HG03442 (cell line): ENCODE results near the gene PTGDS.
"Not testable (repeated sequence)": the region's sequence is repeated elsewhere in the genome, so short reads cannot be mapped to it uniquely, and the experiment has no call there.

Experiments
- ATAC-seq: cut with Tn5 transposase; IDR thresholded peaks from one replicate; pipeline ENCODE4 v1.9.1; 2021; ENCODE audit warnings: mild to moderate bottlenecking, moderate library complexity; ENCODE audit not compliant: unreplicated experiment

PTGDS gene

DNA sequence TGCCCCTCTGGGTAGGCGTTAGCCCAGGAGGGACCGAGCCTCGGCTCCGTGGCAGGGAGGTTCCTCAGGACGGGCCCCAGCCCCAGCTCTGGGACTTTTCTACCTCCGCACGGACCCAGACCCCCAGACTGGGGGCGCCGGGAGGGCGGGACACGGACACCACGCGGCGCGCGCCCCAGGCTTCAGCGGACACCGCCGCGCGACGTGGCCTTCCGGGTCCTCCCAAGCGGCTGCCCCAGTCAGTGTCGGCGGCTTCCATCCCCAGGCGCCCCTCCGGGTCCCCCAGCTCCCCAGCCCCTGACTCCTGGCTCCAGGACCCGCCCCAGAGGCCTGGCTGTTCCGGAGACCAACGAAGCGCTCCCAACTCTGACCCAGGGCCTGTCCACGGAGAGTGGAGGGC, 8.5 kb downstream of the PTGDS start:
- no peak for ATAC-seq

DNA sequence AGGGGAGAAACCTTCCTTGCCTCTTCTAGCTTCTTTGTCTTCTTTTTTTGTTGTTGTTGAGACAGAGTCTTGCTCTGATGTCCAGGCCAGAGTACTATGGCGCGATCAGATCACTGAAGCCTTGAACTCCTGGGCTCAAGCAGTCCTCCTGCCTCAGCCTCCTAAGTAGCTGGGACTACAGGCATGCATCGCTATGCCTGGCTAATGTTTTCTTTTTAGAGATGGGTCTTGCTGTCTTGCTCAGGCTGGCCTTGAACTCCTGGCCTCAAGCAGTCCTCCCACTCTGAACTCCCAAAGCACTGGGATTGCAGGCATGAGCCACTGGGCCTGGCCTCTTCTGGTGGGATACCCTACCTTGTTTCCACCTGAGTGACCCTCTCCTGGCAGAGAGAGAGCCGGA, 11.6 kb downstream of the PTGDS start:
- ATAC-seq = no peak

DNA sequence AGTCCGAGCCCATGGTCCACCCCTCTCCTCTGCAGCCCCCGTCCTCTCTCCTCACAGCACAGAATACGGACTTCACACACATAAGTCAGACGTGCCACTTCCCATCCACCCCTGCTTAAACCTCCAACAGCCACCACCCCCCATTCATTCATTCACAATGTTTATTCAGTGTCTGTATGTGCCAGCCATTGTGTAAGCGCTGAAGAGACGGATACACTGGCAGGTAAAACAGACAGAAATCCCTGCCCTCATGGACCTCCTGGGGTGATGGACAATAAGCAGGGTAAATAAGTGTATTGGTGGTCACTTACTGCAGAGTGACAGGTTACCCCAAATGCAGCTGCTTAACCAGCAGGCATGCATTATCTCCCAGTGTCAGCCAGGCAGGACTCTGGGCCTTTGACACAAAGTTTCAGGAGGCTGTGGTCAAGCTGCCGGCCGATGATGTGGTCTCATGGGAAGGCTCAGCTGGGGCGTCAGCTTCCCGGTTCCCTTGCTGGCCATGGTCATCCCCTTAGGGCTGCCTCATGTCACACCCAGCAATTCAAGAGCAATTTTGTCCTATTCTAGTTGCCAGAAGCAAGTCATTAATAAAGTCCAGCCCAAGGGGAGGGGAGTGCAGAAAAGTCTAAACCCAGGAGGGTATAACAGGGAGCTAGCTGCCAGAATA, 13.1 kb downstream of the PTGDS start:
- ATAC-seq = no peak

DNA sequence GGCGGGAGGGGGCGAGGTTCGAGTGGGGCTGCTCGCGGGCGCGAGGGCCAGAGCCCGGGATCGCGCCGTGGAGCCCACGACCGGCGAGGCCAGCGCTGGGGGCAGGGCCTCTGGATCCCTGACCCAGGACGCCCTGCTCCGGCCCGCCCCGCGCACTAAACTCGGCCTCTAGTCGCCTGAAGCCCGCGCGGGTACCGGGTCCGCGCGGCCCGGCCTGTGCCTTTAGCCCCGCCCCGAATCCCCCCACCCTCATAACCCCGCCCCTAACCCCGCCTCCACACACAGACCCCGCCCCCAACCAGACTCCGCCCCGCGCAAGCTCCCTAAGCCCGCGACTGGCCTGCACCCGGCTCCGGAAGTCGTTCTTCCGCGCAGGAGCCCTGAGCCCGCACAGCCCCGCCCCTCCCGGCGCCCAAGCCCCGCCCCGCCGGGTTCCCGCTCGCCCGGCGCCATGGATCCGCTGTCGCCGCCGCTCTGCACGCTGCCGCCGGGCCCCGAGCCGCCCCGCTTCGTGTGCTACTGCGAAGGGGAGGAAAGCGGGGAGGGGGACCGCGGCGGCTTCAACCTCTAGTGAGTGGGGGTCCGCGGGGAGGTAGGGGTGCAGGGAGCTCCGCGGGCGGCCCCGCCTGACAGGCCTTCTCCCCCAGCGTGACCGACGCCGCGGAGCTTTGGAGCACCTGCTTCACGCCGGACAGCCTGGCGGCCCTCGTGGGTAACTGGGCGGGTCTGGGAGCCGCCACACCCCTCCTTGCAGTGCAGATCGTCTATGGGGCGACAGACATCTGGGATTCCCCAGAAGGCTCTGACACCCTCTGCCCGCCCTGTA, 14.9 kb downstream of the PTGDS start, which contains the start of gene PAXX:
PAXX (plus strand) TSS at position 430 of the 826 bp plus-strand sequence; CDS start at position 452, 22 bp downstream.
- peak; percentile 79 for ATAC-seq

DNA sequence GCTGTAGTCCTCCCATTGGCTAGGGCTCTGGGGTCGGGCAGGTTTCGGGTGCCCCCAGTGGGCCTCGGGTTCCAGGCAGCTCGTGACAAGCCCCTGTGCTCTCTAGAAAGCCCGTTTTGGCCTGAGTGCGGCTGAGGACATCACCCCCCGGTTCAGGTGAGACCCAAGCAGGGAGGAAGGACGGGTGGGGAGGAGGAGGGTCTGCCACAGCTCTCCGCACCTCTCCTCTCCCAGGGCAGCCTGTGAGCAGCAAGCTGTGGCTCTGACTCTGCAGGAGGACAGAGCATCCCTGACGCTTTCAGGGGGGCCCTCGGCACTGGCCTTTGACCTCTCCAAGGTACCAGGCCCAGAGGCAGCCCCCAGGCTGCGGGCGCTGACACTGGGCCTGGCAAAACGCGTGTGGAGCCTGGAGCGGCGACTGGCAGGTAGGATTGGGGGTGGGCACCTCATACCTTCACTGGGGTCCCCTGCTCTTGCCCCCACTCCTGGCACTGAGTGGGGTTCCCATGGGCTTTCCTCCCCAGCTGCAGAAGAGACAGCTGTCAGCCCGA, 15.6 kb downstream of the PTGDS start:
- ATAC-seq = no peak

DNA sequence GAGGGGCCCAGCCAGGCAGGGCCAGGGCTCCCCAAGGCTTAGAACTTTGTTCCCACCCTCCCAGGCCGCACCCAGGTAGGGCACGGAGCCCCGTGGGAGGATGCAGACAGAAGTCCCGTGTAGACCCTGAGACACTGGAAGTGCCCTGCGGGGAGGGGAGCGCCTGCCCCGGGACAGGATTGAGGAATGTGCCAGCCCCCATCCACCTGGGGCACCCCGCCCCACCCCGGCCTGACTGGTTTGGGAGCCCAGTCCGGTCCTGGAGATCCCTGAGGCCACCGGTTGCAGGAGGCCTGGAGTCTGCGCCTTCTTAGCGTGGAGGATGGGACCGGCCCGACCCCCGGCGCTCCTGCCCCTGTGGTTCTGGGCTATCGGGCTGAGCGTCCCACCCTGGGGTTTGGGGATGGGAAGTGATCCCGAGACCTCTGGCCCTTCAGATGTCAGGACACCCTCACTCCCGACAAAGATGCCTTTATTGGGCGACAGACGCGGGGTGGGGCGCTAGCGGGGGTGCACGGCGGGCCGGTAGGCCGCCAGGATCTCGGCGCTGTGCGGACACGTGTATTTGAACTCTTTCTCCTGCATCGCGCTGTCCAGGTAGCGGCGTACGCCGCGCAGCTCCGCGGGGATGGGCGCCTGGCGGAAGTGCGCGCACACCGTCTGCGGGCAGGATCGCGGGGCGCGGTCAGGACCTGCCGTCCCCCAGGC, 17.0 kb downstream of the PTGDS start:
- no peak for ATAC-seq

DNA sequence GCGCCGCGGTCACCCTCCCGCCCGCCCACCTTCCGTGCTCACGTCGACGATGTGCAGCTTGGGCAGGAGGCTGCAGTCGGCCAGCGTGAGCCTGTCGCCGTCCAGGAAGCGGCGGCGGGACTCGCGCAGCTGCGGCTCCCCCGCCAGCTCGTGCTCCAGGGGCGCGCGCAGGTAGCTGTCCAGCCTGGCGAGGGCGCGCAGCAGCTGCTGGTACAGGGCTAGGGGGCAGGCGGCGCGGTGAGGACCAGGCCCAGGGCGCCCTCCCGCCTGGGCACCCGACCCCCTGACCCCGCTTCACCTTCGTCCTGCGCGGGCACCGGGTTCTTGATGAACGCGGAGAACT, 17.6 kb downstream of the PTGDS start:
- no peak for ATAC-seq

DNA sequence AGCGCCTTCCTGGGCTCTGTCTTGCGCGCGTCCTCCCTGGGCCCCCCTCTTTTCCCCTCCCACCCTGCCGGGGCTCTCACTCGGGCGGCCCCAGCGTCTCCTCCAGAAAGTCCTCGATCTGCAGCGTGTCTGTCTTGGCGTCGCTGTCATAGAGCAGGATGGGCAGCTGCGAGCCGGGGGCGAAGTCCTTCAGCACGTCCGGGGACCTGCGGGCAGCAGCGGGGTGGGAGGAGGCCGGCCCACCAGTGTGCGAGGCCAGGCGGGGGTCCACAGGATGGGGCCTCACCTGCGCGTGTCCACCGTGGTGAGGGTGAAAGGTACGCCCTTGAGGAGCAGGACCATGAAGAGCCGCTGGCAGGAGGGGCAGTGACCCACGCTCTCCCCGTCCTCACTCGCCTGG, 18.1 kb downstream of the PTGDS start:
- ATAC-seq = no peak

DNA sequence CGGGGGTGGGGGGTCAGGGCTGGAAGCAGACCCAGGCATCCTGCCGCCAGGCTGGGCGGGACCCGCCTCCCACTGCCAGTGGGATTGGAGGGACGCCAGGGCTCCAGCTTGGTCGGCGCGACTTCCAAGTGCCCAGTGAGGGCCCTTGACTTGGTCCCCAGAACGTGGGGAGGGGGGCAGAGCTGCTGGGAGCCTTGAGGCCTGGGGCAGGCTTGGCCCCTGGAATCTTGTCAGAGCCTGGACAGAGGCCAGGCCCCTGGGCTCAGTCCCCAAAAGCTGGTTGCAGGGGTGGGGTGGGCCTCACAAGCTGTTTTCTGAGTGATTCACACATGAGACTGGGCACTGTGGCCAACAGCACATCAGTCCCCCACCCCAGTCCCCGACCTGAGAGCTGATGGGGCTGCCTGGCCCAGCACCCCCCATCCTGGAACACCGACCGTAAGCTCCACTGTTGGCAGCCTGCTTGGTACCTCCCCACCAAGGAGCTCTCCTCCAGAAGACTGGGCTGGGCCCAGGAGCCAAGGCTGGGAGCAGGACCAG, 18.5 kb downstream of the PTGDS start:
- no peak for ATAC-seq

DNA sequence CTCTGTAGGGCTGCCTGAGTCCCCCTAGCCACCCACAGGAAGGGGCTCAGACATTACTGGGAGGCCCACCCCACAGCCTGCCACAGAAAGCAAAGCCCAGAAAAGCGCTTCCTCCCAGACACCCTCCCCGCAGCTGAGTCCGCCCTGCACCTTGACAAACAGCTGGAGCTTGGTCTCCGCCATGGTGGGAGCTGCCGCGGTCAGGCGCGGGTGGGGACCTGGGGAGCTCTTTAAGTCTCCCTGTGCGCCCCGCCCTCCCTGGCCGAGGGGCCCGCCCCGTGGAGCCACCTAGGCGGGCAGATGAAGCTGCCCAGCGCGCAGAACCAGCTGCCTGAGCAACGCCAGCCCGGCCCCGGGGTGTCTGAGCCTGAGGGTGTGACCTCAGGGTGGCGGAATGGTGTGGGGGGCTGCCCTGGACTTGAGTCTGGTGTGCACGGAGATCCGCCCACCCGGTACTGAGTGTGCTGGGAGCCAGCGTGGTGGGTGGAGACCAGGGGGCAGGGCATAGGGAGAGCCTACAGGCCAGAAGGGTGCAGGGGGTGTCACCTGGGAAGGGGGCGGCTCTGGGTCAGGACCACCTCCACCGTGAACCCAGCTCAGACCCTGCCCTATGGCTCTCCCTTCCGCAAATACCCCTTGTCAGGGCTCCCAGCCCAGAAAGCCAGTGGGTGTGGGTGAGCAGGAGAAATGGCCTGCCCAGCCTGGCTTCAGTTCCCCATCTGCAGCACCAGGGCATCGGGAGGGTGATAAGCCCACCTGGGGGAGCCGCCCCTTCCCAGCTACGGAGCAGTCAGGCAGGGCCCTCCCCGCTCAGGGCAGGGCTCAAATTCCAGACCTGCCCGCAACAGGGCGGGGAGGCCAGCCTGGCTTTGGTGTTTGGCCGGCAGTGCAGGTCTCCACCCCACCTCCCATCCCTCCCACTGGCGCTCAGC, 19.3 kb downstream of the PTGDS start, which contains the start of gene CLIC3:
CLIC3 (minus strand) TSS at position 208 of the 932 bp plus-strand sequence; CDS start at position 183, 25 bp downstream.
- no peak for ATAC-seq

DNA sequence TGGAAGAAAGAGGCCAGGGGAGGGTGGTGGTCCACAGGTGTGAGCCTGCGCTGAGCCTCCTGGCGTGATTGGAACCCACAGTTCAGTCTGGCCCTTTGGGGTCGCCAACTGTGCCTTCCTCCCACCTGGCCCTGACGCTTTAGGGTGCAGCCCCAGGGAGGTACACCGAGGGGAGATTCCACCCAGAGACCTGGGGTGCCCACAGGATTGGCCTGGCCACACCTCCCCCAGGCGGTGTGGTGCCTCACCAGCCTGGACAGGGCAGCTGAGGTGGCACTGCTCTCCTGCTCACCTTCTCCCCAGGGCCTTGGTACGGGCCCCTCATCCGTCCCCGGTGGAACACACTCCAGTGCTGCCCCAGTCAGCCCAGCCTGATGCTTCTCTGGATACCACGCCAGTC, 20.1 kb downstream of the PTGDS start:
- no peak for ATAC-seq

DNA sequence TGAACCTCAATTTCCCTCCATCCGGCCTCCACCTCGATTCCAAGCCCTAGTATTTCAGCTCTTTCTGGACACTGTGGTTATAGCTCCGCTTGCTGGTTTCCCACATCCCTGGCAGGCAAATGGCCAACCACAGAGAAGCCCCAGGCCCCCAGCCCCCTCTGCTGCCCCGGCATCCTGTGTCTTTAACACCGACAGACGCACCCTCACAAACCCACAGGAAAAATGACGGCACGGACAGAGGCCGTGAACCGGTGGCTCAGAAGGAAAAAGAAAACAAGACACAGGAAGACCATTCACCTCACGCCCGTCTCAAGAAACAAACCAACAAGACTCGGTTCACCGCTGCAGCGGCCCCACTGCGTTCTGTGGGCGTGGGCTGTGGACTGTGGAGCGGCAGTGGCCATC, 20.5 kb downstream of the PTGDS start:
- ATAC-seq = no peak

DNA sequence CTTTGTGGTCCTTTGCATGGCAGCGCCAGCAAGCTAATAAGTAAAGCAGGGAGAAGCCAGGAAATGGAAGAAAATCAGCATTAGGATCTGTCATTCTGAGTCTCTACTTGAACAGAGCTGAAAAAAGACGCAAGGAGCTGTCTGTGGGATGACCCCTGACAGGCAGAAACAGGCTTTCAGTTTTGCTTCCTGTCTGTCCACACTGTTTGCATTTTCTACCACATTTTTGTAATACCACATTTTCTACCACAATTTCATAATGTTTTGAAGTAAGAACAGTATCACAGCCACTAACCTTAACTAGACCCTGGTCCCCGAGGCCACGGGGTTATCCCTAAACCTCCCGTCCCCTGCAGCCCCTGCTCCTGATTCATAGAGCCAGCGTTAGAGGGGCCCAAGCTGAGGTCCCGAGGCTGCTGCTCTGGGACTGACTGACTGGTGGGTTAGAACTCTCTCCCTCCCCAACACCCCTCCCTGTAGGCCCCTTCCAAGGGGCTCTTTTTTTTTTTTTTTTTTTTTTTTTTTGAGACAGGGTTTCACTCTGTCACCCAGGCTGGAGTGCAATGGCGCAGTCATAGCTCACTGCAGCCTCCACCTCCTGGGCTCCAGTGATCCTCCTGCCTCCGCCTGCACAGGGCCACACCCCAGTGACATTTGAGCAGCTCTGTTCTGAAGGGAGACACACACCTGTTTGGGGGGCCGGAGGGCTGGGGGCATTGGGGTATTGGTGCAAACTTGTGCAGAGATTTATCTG, 23.1 kb downstream of the PTGDS start:
- ATAC-seq = no peak

DNA sequence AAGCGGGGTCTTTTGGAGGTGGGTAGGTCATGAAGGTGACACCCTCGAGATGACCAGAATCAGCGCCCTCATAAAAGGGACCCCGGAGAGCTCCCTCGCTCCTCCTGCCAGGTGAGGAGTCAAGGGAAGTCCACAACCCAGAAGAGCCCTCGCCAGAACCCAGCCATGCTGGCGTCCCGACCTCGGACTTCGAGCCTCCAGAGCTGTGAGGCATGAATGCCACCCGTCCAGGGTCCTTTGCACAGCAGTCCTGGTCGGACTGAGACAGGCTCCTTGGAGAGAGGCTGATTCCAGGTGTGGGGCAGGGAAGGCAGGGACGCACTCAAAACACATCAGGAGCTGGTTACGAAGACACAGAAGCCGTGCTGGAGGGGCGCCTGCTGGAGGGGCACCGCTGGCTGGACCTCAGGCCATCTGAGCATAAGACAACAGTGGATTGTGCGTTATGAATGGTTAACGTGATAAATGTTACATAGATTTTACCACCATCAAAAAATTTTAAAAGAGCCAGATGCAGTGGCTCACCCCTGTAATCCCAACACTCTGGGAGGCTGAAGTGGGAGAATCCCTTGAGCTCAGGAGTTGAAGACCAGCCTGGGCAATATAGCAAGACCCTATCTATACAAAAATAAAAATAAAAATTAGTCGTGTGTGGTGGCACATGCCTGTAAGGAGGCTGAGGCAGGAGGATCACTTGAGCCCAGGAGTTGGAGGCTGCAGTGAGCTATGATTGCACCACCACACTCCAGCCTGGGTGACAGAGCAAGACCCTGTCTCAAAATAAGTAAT, 24.7 kb downstream of the PTGDS start:
- no peak for ATAC-seq

DNA sequence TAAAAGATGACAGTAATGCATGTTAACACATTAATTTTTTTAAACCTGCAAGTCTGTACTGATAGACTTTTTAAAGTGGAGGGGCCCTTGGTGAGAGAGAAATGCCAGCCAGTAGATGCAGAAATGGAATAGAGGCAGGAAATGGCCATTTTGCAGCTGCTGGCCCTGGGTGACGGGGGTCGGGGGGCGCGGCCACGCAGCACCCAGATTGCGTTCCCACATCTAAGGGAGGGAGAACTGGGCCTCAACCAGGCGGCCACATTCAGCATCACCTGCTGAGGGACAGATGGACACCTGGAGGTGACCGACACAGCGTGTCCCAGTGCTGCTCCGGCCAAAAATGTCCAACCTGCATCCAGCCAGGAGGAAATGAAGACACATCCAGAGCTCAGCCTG, 25.3 kb downstream of the PTGDS start:
- no peak for ATAC-seq

DNA sequence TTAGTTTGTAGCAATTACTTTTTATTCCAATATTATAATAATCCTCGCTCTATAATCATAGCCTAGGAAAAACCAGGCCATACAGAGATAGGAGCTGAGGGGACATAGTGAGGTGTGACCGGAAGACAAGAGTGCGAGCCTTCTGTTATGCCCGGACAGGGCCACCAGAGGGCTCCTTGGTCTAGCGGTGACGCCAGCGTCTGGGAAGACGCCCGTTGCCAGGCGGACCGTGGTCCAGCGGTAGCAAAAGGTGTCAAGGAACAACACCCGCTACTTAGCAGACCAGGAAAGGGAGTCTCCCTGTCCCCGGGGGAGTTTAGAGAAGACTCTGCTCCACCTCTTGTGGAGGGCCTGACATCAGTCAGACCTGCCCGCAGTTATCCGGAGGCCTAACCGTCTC, 27.0 kb downstream of the PTGDS start:
- not testable (repeated sequence) for ATAC-seq

DNA sequence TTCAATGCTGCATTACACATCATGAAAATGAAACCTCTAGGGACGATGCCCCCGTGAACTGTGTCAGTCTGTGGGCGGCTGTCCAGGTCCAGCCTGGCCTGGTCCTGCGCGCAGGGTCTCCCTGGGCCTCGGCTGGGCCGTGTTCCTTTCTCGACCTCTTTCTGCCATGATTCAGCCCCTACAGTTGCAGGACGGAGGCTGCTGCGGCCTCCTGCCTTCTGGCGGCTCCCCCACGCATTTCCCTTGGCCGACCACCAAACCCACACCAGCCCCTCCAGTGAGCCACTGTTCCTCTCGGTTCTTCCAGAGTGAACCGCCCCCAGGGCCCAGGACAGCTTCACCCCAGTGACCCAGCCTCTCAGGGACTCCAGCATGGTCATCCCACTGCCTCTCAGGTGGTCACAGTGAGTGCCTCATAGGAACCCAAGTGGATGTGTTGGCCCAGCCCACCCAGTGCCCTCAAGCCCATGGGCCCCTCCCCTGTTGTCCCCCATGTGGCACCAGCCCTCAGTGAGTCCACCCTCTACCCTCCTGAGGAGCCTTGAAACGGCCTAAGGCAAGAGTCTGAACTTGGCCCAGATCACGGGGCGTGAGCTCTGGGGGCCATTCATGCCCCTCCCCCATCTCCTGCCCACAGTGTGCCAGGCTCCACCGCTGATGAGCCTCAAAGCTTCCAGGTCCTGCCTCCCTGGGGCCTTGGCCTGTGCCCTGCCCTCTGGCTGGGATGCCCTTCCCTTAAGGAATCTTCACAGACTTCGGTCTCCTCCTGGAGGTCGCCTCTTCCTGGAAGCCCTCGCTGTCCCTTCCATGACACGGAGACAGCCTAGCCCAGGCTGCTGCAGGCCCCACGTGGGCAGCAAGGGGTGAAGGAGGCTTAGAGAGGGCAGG, 29.1 kb downstream of the PTGDS start:
- ATAC-seq = no peak
